ENCODE data around the gene KRTAP22-2.

KRTAP22-2 gene

DNA sequence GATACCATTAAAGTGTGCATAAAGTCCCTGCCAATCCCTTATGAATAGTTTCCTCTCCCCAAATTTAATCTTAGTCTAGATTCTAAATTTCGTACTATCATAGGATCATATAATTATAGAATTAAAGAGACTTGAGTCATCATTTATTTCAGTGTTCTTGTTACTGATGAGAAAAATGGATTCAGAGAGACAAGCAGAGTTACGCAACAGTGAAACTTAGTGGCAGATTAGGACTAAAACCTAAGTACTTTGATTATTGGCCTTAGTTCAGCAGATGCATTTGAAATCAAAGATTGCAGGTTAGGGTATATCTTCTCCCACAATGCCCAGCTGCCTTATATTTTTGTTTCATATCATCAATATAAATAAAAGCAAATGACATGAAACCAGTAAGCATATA lies 28.2 kb downstream of the KRTAP22-2 start:
- no peak for DNase-seq

DNA sequence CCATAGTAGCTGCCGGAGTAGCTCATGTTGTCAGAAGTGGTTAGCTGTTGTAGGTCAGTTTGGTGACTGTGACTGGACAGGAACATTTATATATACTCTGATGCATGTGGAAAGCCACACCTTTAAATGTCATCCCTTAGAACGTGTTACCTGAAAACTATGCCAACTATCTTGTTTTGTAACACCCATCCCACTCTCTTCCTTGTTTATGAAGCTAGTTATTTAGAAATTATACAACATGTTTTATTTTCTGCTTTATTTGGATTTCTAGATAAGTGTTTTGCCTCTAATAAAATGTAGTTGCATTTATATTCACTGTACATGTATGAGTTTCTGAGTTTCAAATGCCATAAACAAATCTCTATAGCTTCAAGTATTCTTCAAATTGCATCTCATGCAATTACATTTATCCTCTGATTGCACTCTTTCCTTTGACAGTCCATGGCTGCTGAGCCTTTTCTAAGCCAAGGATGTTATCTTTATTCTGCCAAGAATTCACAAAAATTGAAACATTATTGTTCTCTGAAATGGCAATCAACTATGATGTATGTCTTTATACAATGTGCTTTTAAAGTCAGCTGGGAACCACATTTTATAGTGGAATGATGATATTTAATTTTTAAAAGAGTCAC lies 28.8 kb downstream of the KRTAP22-2 start, which contains the start of gene KRTAP19-7:
TSS of gene KRTAP19-7 (minus strand) at position 51 of the 632 bp plus-strand sequence. CDS start at position 26, 25 bp downstream.
- DNase-seq: no peak

DNA sequence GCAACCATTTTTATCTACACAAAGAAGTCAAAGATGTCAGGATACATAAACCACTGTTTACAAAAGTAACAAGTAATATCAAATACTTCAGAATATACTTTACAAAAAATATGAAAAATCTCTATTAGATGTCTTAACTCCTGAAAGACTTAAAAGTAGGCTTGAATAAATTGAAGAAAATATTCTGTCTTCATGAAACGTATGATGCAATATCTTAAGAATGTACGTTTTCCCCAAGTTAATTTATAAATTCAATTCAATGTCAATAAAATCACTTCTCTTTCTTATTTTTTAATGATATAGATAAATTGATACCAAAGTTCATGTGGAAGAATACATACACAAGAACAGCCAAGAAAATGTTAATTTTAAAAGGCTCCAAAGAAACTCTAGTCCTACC lies 35.1 kb downstream of the KRTAP22-2 start:
- no peak for DNase-seq

DNA sequence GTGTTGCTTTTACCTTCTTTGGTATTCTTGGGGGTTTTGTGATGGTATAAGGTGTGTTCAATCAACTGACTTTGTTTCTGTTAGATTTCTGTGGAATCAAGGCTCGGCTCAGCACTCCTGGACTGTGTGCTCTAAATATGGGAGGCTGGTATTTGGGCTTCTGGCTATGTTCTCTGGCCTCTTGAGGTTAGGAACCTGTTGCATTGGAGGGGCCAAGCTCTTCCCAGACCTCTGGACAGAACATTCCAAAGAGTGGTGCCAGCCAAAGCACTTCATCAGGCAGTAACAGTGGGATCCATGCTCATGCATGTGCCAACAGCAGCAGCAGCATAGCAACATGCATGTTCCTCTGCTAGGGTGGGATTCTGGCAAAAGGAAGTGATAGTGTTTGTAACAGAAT lies 37.4 kb downstream of the KRTAP22-2 start:
- DNase-seq: no peak

DNA sequence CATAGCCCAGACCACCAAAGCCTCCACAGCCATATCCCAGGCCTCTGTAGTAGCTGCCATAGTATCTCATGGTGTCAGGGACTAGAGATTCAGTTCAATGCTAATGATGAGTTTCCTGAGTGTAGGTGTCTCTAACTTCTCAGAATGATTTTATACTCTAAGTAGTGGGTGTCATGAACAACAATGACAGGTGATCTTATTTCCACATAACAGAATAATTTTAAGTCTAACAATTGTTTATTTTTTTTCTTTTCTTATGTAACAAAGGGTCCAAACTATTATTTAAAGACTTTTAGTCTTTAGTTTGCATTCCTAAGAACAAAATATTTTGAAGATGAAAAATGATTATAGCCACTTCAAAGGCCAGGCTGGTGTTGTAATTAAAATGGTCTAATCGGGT lies 48.4 kb downstream of the KRTAP22-2 start, which contains the start of gene KRTAP19-6:
TSS of gene KRTAP19-6 (minus strand) at position 101 of the 400 bp plus-strand sequence. CDS start at position 70, 31 bp downstream.
- DNase-seq: no peak
